ENCODE data around the gene ADSS2.
"Not testable (repeated sequence)": the region's sequence is repeated elsewhere in the genome, so short reads cannot be mapped to it uniquely, and the experiment has no call there.

ADSS2 gene

DNA sequence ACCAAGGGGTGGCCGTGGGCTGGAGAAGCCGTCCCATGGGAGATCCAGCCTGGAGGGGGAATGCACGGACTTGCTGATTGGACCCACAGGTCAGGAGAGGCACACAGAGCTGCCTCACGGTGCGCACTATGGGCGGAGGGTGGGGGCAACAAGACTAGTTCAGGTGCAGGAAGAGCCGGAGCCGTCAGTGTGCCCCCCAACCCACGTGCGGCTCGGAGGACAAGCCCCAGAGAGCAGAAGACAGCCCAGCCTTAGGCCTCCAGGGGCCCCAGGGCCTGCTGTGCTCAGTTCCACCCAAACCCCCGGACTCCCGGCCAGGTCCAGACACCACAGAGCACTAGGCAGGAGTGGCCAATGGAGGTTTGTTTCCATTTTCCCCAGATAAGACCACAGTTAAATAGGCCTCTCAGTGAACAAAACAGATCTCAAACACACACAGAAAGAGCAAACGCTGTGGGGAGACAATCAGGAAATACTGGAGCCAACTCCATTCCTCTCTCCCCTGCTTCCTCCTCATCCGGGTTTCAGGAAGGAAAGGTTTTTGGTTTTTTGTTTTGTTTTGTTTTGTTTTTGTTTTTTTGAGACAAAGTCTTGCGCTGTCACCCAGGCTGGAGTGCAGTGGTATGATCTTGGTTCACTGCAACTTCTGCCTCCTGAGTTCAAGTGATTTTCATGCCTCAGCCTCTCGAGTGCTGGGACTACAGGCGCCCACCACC lies 84.2 kb downstream of the ADSS2 start:
- DNase-seq (ENCODE audit: low read depth): no peak
- H3K4me3 ChIP-seq (replicated peaks; ENCODE audit: low read depth, low read length): no peak overlapping the region
- TF ChIP-seq, protein P1, sequence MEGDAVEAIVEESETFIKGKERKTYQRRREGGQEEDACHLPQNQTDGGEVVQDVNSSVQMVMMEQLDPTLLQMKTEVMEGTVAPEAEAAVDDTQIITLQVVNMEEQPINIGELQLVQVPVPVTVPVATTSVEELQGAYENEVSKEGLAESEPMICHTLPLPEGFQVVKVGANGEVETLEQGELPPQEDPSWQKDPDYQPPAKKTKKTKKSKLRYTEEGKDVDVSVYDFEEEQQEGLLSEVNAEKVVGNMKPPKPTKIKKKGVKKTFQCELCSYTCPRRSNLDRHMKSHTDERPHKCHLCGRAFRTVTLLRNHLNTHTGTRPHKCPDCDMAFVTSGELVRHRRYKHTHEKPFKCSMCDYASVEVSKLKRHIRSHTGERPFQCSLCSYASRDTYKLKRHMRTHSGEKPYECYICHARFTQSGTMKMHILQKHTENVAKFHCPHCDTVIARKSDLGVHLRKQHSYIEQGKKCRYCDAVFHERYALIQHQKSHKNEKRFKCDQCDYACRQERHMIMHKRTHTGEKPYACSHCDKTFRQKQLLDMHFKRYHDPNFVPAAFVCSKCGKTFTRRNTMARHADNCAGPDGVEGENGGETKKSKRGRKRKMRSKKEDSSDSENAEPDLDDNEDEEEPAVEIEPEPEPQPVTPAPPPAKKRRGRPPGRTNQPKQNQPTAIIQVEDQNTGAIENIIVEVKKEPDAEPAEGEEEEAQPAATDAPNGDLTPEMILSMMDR (IDR thresholded peaks at IDR 0.05; ENCODE audit: low read length, missing control alignments): no peak

DNA sequence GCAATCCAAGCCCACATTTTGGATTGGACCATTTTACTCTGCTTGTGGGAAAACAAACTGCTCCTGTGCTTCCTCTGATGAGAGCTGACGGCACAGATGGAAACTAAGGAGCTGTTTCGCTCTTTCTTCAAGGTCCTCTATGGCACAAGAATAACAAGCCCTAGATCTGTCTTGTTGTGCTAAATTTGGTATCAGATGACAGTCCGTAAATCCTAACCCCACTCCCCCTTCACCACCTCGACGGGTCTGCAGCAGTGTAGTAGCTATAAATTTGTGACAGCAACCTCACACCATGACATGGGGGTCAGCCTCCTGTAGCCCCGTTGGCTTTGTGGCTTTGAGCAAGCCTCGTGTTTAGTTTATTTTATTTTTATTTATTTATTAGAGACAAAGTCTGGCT lies 85.9 kb downstream of the ADSS2 start:
- H3K4me3 ChIP-seq (replicated peaks; ENCODE audit: low read depth, low read length): no peak overlapping the region
- DNase-seq (ENCODE audit: low read depth): no peak
- TF ChIP-seq, protein P1 (IDR thresholded peaks at IDR 0.05; ENCODE audit: low read length, missing control alignments): no peak

DNA sequence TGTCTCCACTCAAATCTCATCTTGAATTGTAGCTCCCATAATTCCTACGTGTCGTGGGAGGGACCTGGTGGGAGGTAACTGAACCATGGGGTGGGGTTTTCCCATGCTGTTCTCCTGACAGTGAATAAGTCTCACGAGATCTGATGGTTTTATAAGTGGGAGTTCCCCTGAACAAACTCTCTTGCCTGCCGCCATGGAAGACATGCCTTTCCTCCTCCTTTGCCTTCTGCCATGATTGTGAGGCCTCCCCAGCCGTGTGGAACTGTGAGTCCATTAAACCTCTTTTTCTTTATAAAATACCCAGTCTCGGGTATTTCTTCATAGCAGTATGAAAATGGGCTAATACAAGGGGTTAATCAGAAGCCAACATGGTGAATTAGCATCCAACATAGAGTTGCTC lies 86.4 kb downstream of the ADSS2 start:
- DNase-seq (ENCODE audit: low read depth); H3K4me3 ChIP-seq (replicated peaks; ENCODE audit: low read depth, low read length): not testable (repeated sequence)

DNA sequence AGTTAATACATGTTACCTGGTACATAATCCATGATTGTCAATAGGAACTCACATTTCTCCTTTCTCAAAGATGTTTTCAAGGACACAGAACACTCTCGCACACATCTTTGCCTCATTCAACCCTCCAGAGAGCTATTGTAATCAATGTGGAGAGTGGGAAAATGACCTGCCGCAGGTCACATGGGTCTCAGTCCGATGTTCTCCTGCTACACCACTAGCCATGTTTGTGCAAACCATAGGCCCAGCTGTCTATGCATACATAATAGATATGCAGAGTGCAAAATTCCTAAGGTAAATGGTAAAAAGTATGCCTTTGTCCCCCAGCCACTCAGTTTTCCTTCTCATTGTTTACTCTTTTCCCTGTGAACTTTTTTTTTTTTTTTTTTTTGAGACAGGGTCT lies 89.2 kb downstream of the ADSS2 start:
- H3K4me3 ChIP-seq (replicated peaks; ENCODE audit: low read depth, low read length): no peak overlapping the region
- TF ChIP-seq, protein P1 (IDR thresholded peaks at IDR 0.05; ENCODE audit: low read length, missing control alignments): no peak
- DNase-seq (ENCODE audit: low read depth): no peak

DNA sequence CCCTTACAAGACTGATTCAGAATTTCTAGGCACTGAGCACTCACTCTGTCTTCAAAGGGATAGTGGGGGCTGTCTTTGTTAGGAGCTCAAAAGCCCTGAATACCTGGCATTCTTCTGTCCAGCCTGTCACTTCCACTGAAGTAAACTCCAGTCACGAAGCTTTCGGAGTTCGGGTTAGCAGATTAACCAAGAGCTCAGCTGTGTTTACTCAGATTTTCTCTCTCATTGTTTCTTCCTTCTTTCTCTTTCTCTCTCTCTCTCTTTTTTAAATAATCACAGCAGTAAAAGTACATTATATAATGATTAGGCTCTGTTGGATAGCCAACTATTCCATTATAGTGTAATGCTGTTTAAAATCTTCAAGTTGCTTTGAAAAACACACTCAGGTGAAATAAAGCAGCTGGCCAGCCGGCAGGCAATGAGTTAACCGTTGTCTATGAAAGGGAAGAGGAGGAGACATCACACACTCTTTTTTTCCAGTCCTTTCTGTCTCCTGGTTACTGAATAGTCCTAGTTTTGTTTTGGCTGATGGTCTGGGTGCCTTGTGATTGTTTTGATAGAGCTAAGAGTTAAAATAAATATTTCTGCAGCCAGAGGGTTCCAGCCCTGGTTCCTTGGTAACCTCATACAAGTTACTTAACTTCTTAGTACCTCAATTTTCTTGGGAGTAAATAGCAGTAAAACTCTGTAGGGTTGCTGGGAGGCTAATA lies 89.8 kb downstream of the ADSS2 start:
- TF ChIP-seq, protein P1 (IDR thresholded peaks at IDR 0.05; ENCODE audit: low read length, missing control alignments): no peak
- peak overlapping the region; percentile 16 for H3K4me3 ChIP-seq (replicated peaks; ENCODE audit: low read depth, low read length)
- DNase-seq (ENCODE audit: low read depth): peak; percentile 72

Data from fibroblast of pulmonary artery (primary cell).